HEK293 (cell line): ENCODE measurements around the gene CD101.

ENCODE experiments used
- CTCF ChIA-PET: fragments of 350-600 bp; formaldehyde crosslinking; extraction: SDS; loops from one replicate; lab custom pipeline; 2021; ENCODE audit warnings: antibody characterized with exemption; lab: Yijun Ruan, JAX
- POLR2A ChIA-PET: fragments of 300-600 bp; formaldehyde crosslinking; extraction: SDS; loops from one replicate; lab custom pipeline; 2020; ENCODE audit warnings: antibody characterized with exemption, inconsistent platforms; lab: Yijun Ruan, JAX
- H3K27ac ChIP-seq: fragments of 200-500 bp; sonication (Bioruptor generic); 2 replicates; pipeline ENCODE4 v1.5.1; 2014; ENCODE audit warnings: low read depth, low read length, control low read depth, inconsistent platforms; ENCODE audit errors: extremely low read depth
- H3K36me3 ChIP-seq, 2 experiments: fragments of 200-500 bp in 1 of 2; sonication (Bioruptor generic) in 1 of 2; 1 replicate in 1 of 2; 2 replicates in 1 of 2; pipeline ENCODE4 v1.5.1; 2014 to 2017; ENCODE audit warnings: inconsistent platforms in 2 of 2, low read length in 2 of 2; ENCODE audit not compliant: control insufficient read depth in 2 of 2, insufficient read depth in 1 of 2
- H3K4me1 ChIP-seq: fragments of 200-500 bp; sonication (Bioruptor generic); 2 replicates; pipeline ENCODE4 v1.5.1; 2014; ENCODE audit warnings: mild to moderate bottlenecking, low read length, inconsistent platforms; ENCODE audit not compliant: control insufficient read depth, insufficient read depth
- H3K4me3 ChIP-seq: 2 replicates; pipeline ENCODE4 v1.5.1; 2011; ENCODE audit warnings: low read depth, mild to moderate bottlenecking, control low read depth, low read length, moderate library complexity
- H3K9me3 ChIP-seq: fragments of 200-500 bp; sonication (Bioruptor generic); 2 replicates; pipeline ENCODE4 v1.5.1; 2014; ENCODE audit warnings: low read depth, low read length, inconsistent platforms; ENCODE audit not compliant: control insufficient read depth, insufficient read depth
- HOXC10 ChIP-seq: sonication (generic); formaldehyde crosslinking; IDR thresholded peaks from 2 replicates; pipeline ENCODE4 v1.8.1; 2023; ENCODE audit warnings: mild to moderate bottlenecking, missing genetic modification reagents
- PRDM1 ChIP-seq: fragments of 450-650 bp; formaldehyde crosslinking; IDR thresholded peaks from 2 replicates; pipeline ENCODE4; 2016; ENCODE audit warnings: missing biosample characterization, missing genetic modification characterization
- RBAK ChIP-seq: fragments of 450-650 bp; formaldehyde crosslinking; IDR thresholded peaks from 2 replicates; pipeline ENCODE4 v1.5.1; 2016; ENCODE audit warnings: missing biosample characterization, missing genetic modification characterization
- SALL2 ChIP-seq: fragments of 450-650 bp; formaldehyde crosslinking; IDR thresholded peaks from 2 replicates; pipeline ENCODE4 v1.5.0; 2017; ENCODE audit warnings: missing biosample characterization, mild to moderate bottlenecking, missing genetic modification characterization, borderline replicate concordance
- SP7 ChIP-seq: fragments of 450-650 bp; formaldehyde crosslinking; IDR thresholded peaks from 2 replicates; pipeline ENCODE4 v1.5.1; 2016; ENCODE audit warnings: missing biosample characterization, missing genetic modification characterization
- ZBTB1 ChIP-seq: fragments of 450-650 bp; formaldehyde crosslinking; IDR thresholded peaks from 2 replicates; pipeline ENCODE4 v1.5.1; 2016; ENCODE audit warnings: missing biosample characterization, missing genetic modification characterization
- ZBTB21 ChIP-seq: fragments of 450-650 bp; formaldehyde crosslinking; IDR thresholded peaks from 2 replicates; pipeline ENCODE4 v1.5.1; 2017; ENCODE audit warnings: missing biosample characterization, missing genetic modification characterization
- ZBTB48 ChIP-seq: fragments of 450-650 bp; formaldehyde crosslinking; IDR thresholded peaks from 2 replicates; pipeline ENCODE4 v1.5.1; 2016; ENCODE audit warnings: missing biosample characterization, missing genetic modification characterization
- ZNF133 ChIP-seq: fragments of 450-650 bp; formaldehyde crosslinking; IDR thresholded peaks from 2 replicates; pipeline ENCODE4 v1.5.1; 2016; ENCODE audit warnings: missing biosample characterization, missing genetic modification characterization
- ZNF155 ChIP-seq: fragments of 450-650 bp; formaldehyde crosslinking; IDR thresholded peaks from 2 replicates; pipeline ENCODE4 v1.5.1; 2016; ENCODE audit warnings: missing biosample characterization, missing genetic modification characterization
- ZNF169 ChIP-seq: fragments of 450-650 bp; formaldehyde crosslinking; IDR thresholded peaks from 2 replicates; pipeline ENCODE4 v1.5.1; 2016; ENCODE audit warnings: missing biosample characterization, missing genetic modification characterization
- ZNF184 ChIP-seq: fragments of 450-650 bp; IDR thresholded peaks from 2 replicates; pipeline ENCODE4 v1.5.1; 2018; ENCODE audit warnings: missing biosample characterization, mild to moderate bottlenecking, missing genetic modification characterization
- ZNF239 ChIP-seq: fragments of 450-650 bp; formaldehyde crosslinking; IDR thresholded peaks from 2 replicates; pipeline ENCODE4 v1.5.1; 2016; ENCODE audit warnings: missing biosample characterization, missing genetic modification characterization
- ZNF324 ChIP-seq: fragments of 450-650 bp; formaldehyde crosslinking; IDR thresholded peaks from 2 replicates; pipeline ENCODE4 v1.5.1; 2016; ENCODE audit warnings: missing biosample characterization, missing genetic modification characterization
- ZNF366 ChIP-seq: fragments of 450-650 bp; formaldehyde crosslinking; conservative IDR thresholded peaks from 2 replicates; pipeline ENCODE4 v1.5.1; 2016; ENCODE audit warnings: missing biosample characterization, missing genetic modification characterization
- ZNF391 ChIP-seq: fragments of 450-650 bp; formaldehyde crosslinking; IDR thresholded peaks from 2 replicates; pipeline ENCODE4 v1.5.1; 2016; ENCODE audit warnings: low read depth, missing biosample characterization, missing genetic modification characterization, borderline replicate concordance
- ZNF404 ChIP-seq: fragments of 450-650 bp; formaldehyde crosslinking; IDR thresholded peaks from 2 replicates; pipeline ENCODE4 v1.5.1; 2017; ENCODE audit warnings: missing biosample characterization, missing genetic modification characterization
- ZNF473 ChIP-seq: fragments of 450-650 bp; formaldehyde crosslinking; IDR thresholded peaks from 2 replicates; pipeline ENCODE4 v1.5.1; 2017; ENCODE audit warnings: missing biosample characterization, missing genetic modification characterization
- ZNF48 ChIP-seq: fragments of 450-650 bp; formaldehyde crosslinking; IDR thresholded peaks from 2 replicates; pipeline ENCODE4 v1.5.1; 2016; ENCODE audit warnings: missing biosample characterization, missing genetic modification characterization
- ZNF776 ChIP-seq: fragments of 450-650 bp; formaldehyde crosslinking; IDR thresholded peaks from 2 replicates; pipeline ENCODE4 v1.5.0; 2017; ENCODE audit warnings: missing biosample characterization, missing genetic modification characterization, borderline replicate concordance
- ZNF777 ChIP-seq: fragments of 450-650 bp; formaldehyde crosslinking; IDR thresholded peaks from 2 replicates; pipeline ENCODE4 v1.5.1; 2017; ENCODE audit warnings: missing biosample characterization, missing genetic modification characterization, borderline replicate concordance
- ZNF785 ChIP-seq: fragments of 450-650 bp; formaldehyde crosslinking; IDR thresholded peaks from 2 replicates; pipeline ENCODE4 v1.5.1; 2016; ENCODE audit warnings: missing biosample characterization, missing genetic modification characterization
- ZNF837 ChIP-seq: fragments of 450-650 bp; formaldehyde crosslinking; IDR thresholded peaks from 2 replicates; pipeline ENCODE4 v1.5.1; 2016; ENCODE audit warnings: missing biosample characterization, missing genetic modification characterization
- ZSCAN16 ChIP-seq: fragments of 450-650 bp; formaldehyde crosslinking; IDR thresholded peaks from 2 replicates; pipeline ENCODE4 v1.5.1; 2016; ENCODE audit warnings: missing biosample characterization, missing genetic modification characterization
- TF ChIP-seq, protein P1 (sequence below): fragments of 450-650 bp; formaldehyde crosslinking; IDR thresholded peaks from 2 replicates; pipeline ENCODE4 v1.5.1; 2016; ENCODE audit warnings: missing biosample characterization, missing genetic modification characterization
- TF ChIP-seq, protein P2 (sequence below): fragments of 450-650 bp; formaldehyde crosslinking; IDR thresholded peaks from 2 replicates; pipeline ENCODE4 v1.5.1; 2016; ENCODE audit warnings: missing biosample characterization, missing genetic modification characterization
- TF ChIP-seq, protein P3 (sequence below): fragments of 450-650 bp; formaldehyde crosslinking; IDR thresholded peaks from 2 replicates; pipeline ENCODE4 v1.5.1; 2016; ENCODE audit warnings: missing biosample characterization, missing genetic modification characterization
- TF ChIP-seq, protein P4 (sequence below): fragments of 450-650 bp; formaldehyde crosslinking; IDR thresholded peaks from 2 replicates; pipeline ENCODE4 v1.5.1; 2017; ENCODE audit warnings: missing biosample characterization, missing genetic modification characterization
- TF ChIP-seq, protein P5 (sequence below): fragments of 450-650 bp; formaldehyde crosslinking; IDR thresholded peaks from 2 replicates; pipeline ENCODE4 v1.5.1; 2016; ENCODE audit warnings: missing biosample characterization, missing genetic modification characterization
- TF ChIP-seq, protein P6 (sequence below): fragments of 450-650 bp; formaldehyde crosslinking; IDR thresholded peaks from 2 replicates; pipeline ENCODE4 v1.5.1; 2016; ENCODE audit warnings: missing biosample characterization, missing genetic modification characterization

Gene CD101

DNA sequence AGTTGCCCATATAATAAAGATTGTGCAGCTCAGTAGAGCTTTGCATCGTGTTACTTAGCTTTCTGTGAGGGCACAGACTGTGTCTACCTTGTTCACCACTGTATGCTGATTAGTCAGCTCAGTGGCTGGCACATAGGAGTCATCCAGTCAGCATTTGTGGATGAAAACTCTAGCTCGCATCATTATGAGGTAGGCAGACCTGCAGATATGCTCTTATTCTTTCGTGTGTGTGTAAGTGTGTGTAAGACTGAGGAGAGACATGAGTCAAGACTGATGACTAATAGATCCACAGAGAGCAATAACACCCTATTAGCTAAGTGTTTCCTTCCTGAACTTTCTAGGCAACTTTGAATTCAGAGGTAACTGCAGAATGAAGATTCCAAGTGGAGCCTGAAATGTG, 75.7 kb downstream of the CD101 start:
- H3K9me3 ChIP-seq, result no peaks in the 10 kb centered on the region
- no peak overlapping the region for H3K4me3 ChIP-seq
- POLR2A ChIA-PET, result no interaction called here
- H3K4me1 ChIP-seq, result no peaks in the 10 kb centered on the region
- H3K36me3 ChIP-seq, result peaks cover 34 to 91% of the 10 kb centered on the region in 2 experiments
- no peak overlapping the region for H3K27ac ChIP-seq
- CTCF ChIA-PET, result interaction anchor here (0.7 kb wide), 1 partner anchor 17 kb away, joined by 3 read pairs; no protein-coding TSS in a partner anchor
- TF ChIP-seq, protein P1, sequence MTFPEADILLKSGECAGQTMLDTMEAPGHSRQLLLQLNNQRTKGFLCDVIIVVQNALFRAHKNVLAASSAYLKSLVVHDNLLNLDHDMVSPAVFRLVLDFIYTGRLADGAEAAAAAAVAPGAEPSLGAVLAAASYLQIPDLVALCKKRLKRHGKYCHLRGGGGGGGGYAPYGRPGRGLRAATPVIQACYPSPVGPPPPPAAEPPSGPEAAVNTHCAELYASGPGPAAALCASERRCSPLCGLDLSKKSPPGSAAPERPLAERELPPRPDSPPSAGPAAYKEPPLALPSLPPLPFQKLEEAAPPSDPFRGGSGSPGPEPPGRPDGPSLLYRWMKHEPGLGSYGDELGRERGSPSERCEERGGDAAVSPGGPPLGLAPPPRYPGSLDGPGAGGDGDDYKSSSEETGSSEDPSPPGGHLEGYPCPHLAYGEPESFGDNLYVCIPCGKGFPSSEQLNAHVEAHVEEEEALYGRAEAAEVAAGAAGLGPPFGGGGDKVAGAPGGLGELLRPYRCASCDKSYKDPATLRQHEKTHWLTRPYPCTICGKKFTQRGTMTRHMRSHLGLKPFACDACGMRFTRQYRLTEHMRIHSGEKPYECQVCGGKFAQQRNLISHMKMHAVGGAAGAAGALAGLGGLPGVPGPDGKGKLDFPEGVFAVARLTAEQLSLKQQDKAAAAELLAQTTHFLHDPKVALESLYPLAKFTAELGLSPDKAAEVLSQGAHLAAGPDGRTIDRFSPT (tag by site-specific recombination), result peak; percentile 69; the same call in 1 of the 2 replicates
- no peak for TF ChIP-seq ZBTB48
- TF ChIP-seq ZNF404 (tag by site-specific recombination), result no peak
- no peak for TF ChIP-seq ZNF169 (tag by site-specific recombination)
- TF ChIP-seq HOXC10 (CRISPR knock-in tag), result no peak
- no peak for TF ChIP-seq ZNF391
- no peak for TF ChIP-seq ZNF239 (tag by site-specific recombination)
- TF ChIP-seq ZNF133 (tag by site-specific recombination), result no peak
- no peak for TF ChIP-seq ZNF324 (tag by site-specific recombination)
- TF ChIP-seq, protein P2, sequence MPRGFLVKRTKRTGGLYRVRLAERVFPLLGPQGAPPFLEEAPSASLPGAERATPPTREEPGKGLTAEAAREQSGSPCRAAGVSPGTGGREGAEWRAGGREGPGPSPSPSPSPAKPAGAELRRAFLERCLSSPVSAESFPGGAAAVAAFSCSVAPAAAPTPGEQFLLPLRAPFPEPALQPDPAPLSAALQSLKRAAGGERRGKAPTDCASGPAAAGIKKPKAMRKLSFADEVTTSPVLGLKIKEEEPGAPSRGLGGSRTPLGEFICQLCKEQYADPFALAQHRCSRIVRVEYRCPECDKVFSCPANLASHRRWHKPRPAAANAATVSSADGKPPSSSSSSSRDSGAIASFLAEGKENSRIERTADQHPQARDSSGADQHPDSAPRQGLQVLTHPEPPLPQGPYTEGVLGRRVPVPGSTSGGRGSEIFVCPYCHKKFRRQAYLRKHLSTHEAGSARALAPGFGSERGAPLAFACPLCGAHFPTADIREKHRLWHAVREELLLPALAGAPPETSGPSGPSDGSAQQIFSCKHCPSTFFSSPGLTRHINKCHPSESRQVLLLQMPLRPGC, result peak; percentile 67; the same call in 1 of the 2 replicates
- TF ChIP-seq ZNF837 (tag by site-specific recombination), result no peak
- TF ChIP-seq ZNF777, result no peak
- TF ChIP-seq, protein P3, sequence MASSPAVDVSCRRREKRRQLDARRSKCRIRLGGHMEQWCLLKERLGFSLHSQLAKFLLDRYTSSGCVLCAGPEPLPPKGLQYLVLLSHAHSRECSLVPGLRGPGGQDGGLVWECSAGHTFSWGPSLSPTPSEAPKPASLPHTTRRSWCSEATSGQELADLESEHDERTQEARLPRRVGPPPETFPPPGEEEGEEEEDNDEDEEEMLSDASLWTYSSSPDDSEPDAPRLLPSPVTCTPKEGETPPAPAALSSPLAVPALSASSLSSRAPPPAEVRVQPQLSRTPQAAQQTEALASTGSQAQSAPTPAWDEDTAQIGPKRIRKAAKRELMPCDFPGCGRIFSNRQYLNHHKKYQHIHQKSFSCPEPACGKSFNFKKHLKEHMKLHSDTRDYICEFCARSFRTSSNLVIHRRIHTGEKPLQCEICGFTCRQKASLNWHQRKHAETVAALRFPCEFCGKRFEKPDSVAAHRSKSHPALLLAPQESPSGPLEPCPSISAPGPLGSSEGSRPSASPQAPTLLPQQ, result no peak
- TF ChIP-seq ZNF155, result no peak
- no peak for TF ChIP-seq ZBTB1 (tag by site-specific recombination)
- TF ChIP-seq, protein P4, sequence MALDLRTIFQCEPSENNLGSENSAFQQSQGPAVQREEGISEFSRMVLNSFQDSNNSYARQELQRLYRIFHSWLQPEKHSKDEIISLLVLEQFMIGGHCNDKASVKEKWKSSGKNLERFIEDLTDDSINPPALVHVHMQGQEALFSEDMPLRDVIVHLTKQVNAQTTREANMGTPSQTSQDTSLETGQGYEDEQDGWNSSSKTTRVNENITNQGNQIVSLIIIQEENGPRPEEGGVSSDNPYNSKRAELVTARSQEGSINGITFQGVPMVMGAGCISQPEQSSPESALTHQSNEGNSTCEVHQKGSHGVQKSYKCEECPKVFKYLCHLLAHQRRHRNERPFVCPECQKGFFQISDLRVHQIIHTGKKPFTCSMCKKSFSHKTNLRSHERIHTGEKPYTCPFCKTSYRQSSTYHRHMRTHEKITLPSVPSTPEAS (tag by site-specific recombination), result peak; percentile 57; the same call in 1 of the 2 replicates
- peak; percentile 24; the same call in 1 of the 2 replicates for TF ChIP-seq PRDM1
- 0 out of 2 replicates have a peak, but pooled peaks have one; percentile 33 for TF ChIP-seq ZBTB21
- TF ChIP-seq SALL2 (tag by site-specific recombination), result no peak
- TF ChIP-seq, protein P5, sequence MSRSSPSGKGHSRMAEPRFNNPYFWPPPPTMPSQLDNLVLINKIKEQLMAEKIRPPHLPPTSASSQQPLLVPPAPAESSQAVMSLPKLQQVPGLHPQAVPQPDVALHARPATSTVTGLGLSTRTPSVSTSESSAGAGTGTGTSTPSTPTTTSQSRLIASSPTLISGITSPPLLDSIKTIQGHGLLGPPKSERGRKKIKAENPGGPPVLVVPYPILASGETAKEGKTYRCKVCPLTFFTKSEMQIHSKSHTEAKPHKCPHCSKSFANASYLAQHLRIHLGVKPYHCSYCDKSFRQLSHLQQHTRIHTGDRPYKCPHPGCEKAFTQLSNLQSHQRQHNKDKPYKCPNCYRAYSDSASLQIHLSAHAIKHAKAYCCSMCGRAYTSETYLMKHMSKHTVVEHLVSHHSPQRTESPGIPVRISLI (tag by site-specific recombination), result no peak
- TF ChIP-seq RBAK (tag by site-specific recombination), result no peak
- TF ChIP-seq ZNF48 (tag by site-specific recombination), result no peak
- TF ChIP-seq ZNF184 (tag by site-specific recombination), result peak; percentile 91
- TF ChIP-seq SP7, result 0 out of 2 replicates have a peak, but pooled peaks have one; percentile 24
- no peak for TF ChIP-seq ZNF473 (tag by site-specific recombination)
- TF ChIP-seq, protein P6, sequence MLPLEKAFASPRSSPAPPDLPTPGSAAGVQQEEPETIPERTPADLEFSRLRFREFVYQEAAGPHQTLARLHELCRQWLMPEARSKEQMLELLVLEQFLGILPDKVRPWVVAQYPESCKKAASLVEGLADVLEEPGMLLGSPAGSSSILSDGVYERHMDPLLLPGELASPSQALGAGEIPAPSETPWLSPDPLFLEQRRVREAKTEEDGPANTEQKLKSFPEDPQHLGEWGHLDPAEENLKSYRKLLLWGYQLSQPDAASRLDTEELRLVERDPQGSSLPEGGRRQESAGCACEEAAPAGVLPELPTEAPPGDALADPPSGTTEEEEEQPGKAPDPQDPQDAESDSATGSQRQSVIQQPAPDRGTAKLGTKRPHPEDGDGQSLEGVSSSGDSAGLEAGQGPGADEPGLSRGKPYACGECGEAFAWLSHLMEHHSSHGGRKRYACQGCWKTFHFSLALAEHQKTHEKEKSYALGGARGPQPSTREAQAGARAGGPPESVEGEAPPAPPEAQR, result no peak
- no peak for TF ChIP-seq ZNF785 (tag by site-specific recombination)
- TF ChIP-seq ZSCAN16, result no peak
- TF ChIP-seq ZNF776, result no peak
- 0 out of 2 replicates have a peak, but pooled peaks have one; percentile 46 for TF ChIP-seq ZNF366 (tag by site-specific recombination)
